ENCODE results near the gene ZC3H18.

The ZC3H18 gene

GRCh38 chr16:88569985-88570690, at the start of gene ZC3H18:
ZC3H18 (plus strand) TSS chr16:88570403; CDS start chr16:88577124, 6,721 bp downstream.
- peak; percentile 88 for DNase-seq (ENCODE audit: low read depth)

GRCh38 chr16:88521674-88522073, 48.5 kb upstream of the ZC3H18 start:
- DNase-seq (ENCODE audit: low read depth), result no peak

- no peak for DNase-seq (ENCODE audit: low read depth)
These were observed 47.8 kb upstream of the ZC3H18 start for GRCh38 chr16:88522276-88522949.

GRCh38 chr16:88523309-88524161, 46.7 kb upstream of the ZC3H18 start:
- no peak for DNase-seq (ENCODE audit: low read depth)

- DNase-seq (ENCODE audit: low read depth), result no peak
These were observed 45.8 kb upstream of the ZC3H18 start for GRCh38 chr16:88524274-88524972.

GRCh38 chr16:88524973-88525662, 45.1 kb upstream of the ZC3H18 start:
- DNase-seq (ENCODE audit: low read depth), result no peak

GRCh38 chr16:88525663-88525990, 44.6 kb upstream of the ZC3H18 start:
- DNase-seq (ENCODE audit: low read depth), result no peak

- DNase-seq (ENCODE audit: low read depth), result no peak
These were observed 43.9 kb upstream of the ZC3H18 start for GRCh38 chr16:88526008-88526905.

GRCh38 chr16:88526906-88527185, 43.4 kb upstream of the ZC3H18 start:
- DNase-seq (ENCODE audit: low read depth), result no peak

GRCh38 chr16:88527186-88527936, 42.8 kb upstream of the ZC3H18 start:
- peak; percentile 58 for DNase-seq (ENCODE audit: low read depth)

- no peak for DNase-seq (ENCODE audit: low read depth)
These were observed 42.1 kb upstream of the ZC3H18 start for GRCh38 chr16:88527937-88528743.

- no peak for DNase-seq (ENCODE audit: low read depth)
These were observed 41.3 kb upstream of the ZC3H18 start for GRCh38 chr16:88528902-88529318.

GRCh38 chr16:88529596-88529995, 40.6 kb upstream of the ZC3H18 start:
- DNase-seq (ENCODE audit: low read depth), result no peak

- no peak for DNase-seq (ENCODE audit: low read depth)
These were observed 39.9 kb upstream of the ZC3H18 start for GRCh38 chr16:88530051-88530857.

- DNase-seq (ENCODE audit: low read depth), result peak; percentile 51
These were observed 39.4 kb upstream of the ZC3H18 start for GRCh38 chr16:88530858-88531203.

GRCh38 chr16:88531346-88531745, 38.9 kb upstream of the ZC3H18 start:
- DNase-seq (ENCODE audit: low read depth), result no peak

GRCh38 chr16:88531931-88532433, 38.2 kb upstream of the ZC3H18 start:
- no peak for DNase-seq (ENCODE audit: low read depth)

Data from amniotic epithelial cell (primary cell).